PC-9 (cell line): Measurements from ENCODE around the gene CALY. TPM values are rescaled to one million over a fixed set of nuclear protein-coding genes. Genes with fewer than 3 reads are reported as not detected.
A peak's percentile ranks its signal among the peaks of the same experiment; 100 is the strongest.

Experiments used
- BruUV-seq: library from RNA; stranded (reverse); fragments of 400-500 nt; replicated peaks from 2 replicates; lab custom pipeline; 2021; lab: Mats Ljungman, UMichigan
- CTCF ChIA-PET: fragments of 300-600 bp; sonication (Branson Sonifier 250); formaldehyde crosslinking; loops from one replicate; lab custom pipeline; 2022; ENCODE audit warnings: antibody characterized with exemption; lab: Charles Lee
- POLR2A ChIA-PET: fragments of 300-600 bp; sonication (Branson Sonifier 250); formaldehyde crosslinking; loops from one replicate; lab custom pipeline; 2022; ENCODE audit warnings: antibody characterized with exemption; ENCODE audit not compliant: unreplicated experiment; lab: Charles Lee
- DNase-seq, 2 experiments: peaks; one replicate each; pipeline versions ENCODE4 v3.0.0 to v3.0.0-alpha.2; 2015 to 2022; ENCODE audit warnings: mixed read lengths in 1 of 2
- H2AFZ ChIP-seq: fragments of 200-600 bp; sonication (generic); 2 replicates; pipeline ENCODE4 v1.8.1; 2017; ENCODE audit warnings: antibody characterized with exemption
- H3F3A ChIP-seq: fragments of 200-600 bp; sonication (generic); 2 replicates; pipeline ENCODE4 v1.8.1; 2017; ENCODE audit warnings: antibody characterized with exemption, mild to moderate bottlenecking, low read depth; ENCODE audit not compliant: insufficient read depth
- H3K27ac ChIP-seq: fragments of 200-600 bp; sonication (generic); 2 replicates; pipeline ENCODE4 v1.6.1; 2016; ENCODE audit warnings: mixed run types
- H3K27me3 ChIP-seq: fragments of 200-600 bp; sonication (generic); 2 replicates; pipeline ENCODE4 v1.6.1; 2016; ENCODE audit warnings: low read depth, mixed run types; ENCODE audit not compliant: insufficient read depth
- H3K36me3 ChIP-seq: fragments of 200-600 bp; sonication (generic); 2 replicates; pipeline ENCODE4 v1.6.1; 2016; ENCODE audit warnings: low read depth, mixed run types
- H3K4me1 ChIP-seq: fragments of 200-600 bp; sonication (generic); replicated peaks from 2 replicates; pipeline ENCODE4 v1.6.1; 2016; ENCODE audit warnings: mixed run types; ENCODE audit not compliant: insufficient read depth
- H3K4me2 ChIP-seq: fragments of 200-600 bp; sonication (generic); 2 replicates; pipeline ENCODE4 v1.6.1; 2017; ENCODE audit warnings: mixed run types
- H3K4me3 ChIP-seq: fragments of 200-600 bp; sonication (generic); 2 replicates; pipeline ENCODE4 v1.6.1; 2016; ENCODE audit warnings: mixed run types
- H3K79me2 ChIP-seq: fragments of 200-600 bp; sonication (generic); 2 replicates; pipeline ENCODE4 v1.6.1; 2017; ENCODE audit warnings: low read depth, mixed run types
- H3K9me2 ChIP-seq: fragments of 200-600 bp; sonication (generic); 2 replicates; pipeline ENCODE4 v1.8.1; 2017; ENCODE audit warnings: mild to moderate bottlenecking; ENCODE audit not compliant: insufficient read depth
- H3K9me3 ChIP-seq: fragments of 200-600 bp; sonication (generic); 2 replicates; pipeline ENCODE4 v1.8.1; 2016; ENCODE audit warnings: low read depth; ENCODE audit not compliant: insufficient read depth
- H4K20me1 ChIP-seq: fragments of 200-600 bp; sonication (generic); 2 replicates; pipeline ENCODE4 v1.8.1; 2017; ENCODE audit not compliant: insufficient read depth
- CTCF ChIP-seq: fragments of 200-600 bp; sonication (generic); conservative IDR thresholded peaks from 2 replicates; pipeline ENCODE4 v1.6.1; 2017; ENCODE audit warnings: mixed run types, antibody characterized with exemption, mild to moderate bottlenecking, moderate library complexity
- EZH2 ChIP-seq: fragments of 200-600 bp; sonication (generic); IDR thresholded peaks from 2 replicates; pipeline ENCODE4 v1.8.0; 2017; ENCODE audit warnings: antibody characterized with exemption, low read depth
- intact Hi-C: fragments of 100-400 bp; cut with micrococcal nuclease; formaldehyde crosslinking; loops from one replicate; pipeline ENCODE4 v1.10.0; 2022; ENCODE audit not compliant: unreplicated experiment
- total RNA-seq: library from RNA; stranded (reverse); gene quantifications from 2 replicates; pipeline ENCODE4 v1.2.3, GENCODE V29; 2021

The CALY gene
- total RNA-seq, 1 experiment from 2014 or later, result not detected

GRCh38 chr10:133310399-133310755, 26.3 kb downstream of the CALY start:
- H3K36me3 ChIP-seq, result no peaks in the 10 kb centered on the region
- no peak for TF ChIP-seq EZH2
- no peak for TF ChIP-seq CTCF
- intact Hi-C loops, result no loop called here
- no peak overlapping the region for H2AFZ ChIP-seq
- peaks cover 8% of the 10 kb centered on the region for H4K20me1 ChIP-seq
- peaks cover 30% of the 10 kb centered on the region for H3K79me2 ChIP-seq
- H3K27me3 ChIP-seq, result no peaks in the 10 kb centered on the region
- H3K27ac ChIP-seq, result no peak overlapping the region
- BruUV-seq, result no TSS peak
- no peak overlapping the region for H3K4me3 ChIP-seq
- peaks cover 11% of the 10 kb centered on the region for H3K4me1 ChIP-seq
- ChIA-PET POLR2A (no interaction called here), CTCF (no interaction called here)
- H3K9me3 ChIP-seq, result no peaks in the 10 kb centered on the region
- DNase-seq, result no peak
- no peak overlapping the region for H3K4me2 ChIP-seq
- no peaks in the 10 kb centered on the region for H3F3A ChIP-seq
- H3K9me2 ChIP-seq, result no peaks in the 10 kb centered on the region

- ChIA-PET POLR2A (no interaction called here), CTCF (interaction anchor here (0.6 kb wide), 1 partner anchor 471 kb away, joined by 3 read pairs; no protein-coding TSS in a partner anchor)
- BruUV-seq, result TSS peak; percentile 43
- intact Hi-C loops, result loop anchor here (2.0 to 10.0 kb wide), 2 partner anchors 53 to 165 kb away; no protein-coding TSS in a partner anchor
- Histone ChIP-seq H3K79me2 (peaks cover 33% of the 10 kb centered on the region), H3K9me3 (no peaks in the 10 kb centered on the region), H3F3A (no peaks in the 10 kb centered on the region), H3K9me2 (no peaks in the 10 kb centered on the region), H4K20me1 (peaks cover 8% of the 10 kb centered on the region), H3K27ac (no peak overlapping the region), H3K4me1 (peaks cover 11% of the 10 kb centered on the region), H3K36me3 (no peaks in the 10 kb centered on the region), H3K4me3 (peak overlapping the region; percentile 50; the same call in 1 of the 2 replicates), H2AFZ (no peak overlapping the region), H3K27me3 (no peaks in the 10 kb centered on the region), H3K4me2 (peak overlapping the region; percentile 77)
- no peak for TF ChIP-seq EZH2
- no peak for TF ChIP-seq CTCF
- no peak for DNase-seq
Observed at GRCh38 chr10:133309720-133310398, 26.8 kb downstream of the CALY start.

- Histone ChIP-seq H4K20me1 (peaks cover 11% of the 10 kb centered on the region), H2AFZ (peak overlapping the region; percentile 80; the same call in 1 of the 2 replicates), H3K79me2 (peaks cover 36% of the 10 kb centered on the region), H3K4me2 (peak overlapping the region; percentile 81), H3K9me2 (no peaks in the 10 kb centered on the region), H3K27me3 (no peaks in the 10 kb centered on the region), H3K27ac (peak overlapping the region; percentile 65), H3F3A (no peaks in the 10 kb centered on the region), H3K36me3 (no peaks in the 10 kb centered on the region), H3K9me3 (no peaks in the 10 kb centered on the region), H3K4me1 (peaks cover 11% of the 10 kb centered on the region), H3K4me3 (peak overlapping the region; percentile 88; the same call in 1 of the 2 replicates)
- TF ChIP-seq CTCF (no peak), EZH2 (no peak)
- ChIA-PET CTCF (interaction anchor here (0.6 kb wide), 1 partner anchor 470 kb away, joined by 3 read pairs; no protein-coding TSS in a partner anchor), POLR2A (no interaction called here)
- BruUV-seq, result no TSS peak
- peak; percentile 60 to 90 for DNase-seq
- intact Hi-C loops, result loop anchor here (2.0 to 10.0 kb wide), 2 partner anchors 52 to 164 kb away; no protein-coding TSS in a partner anchor
Observed at GRCh38 chr10:133309100-133309719, 27.5 kb downstream of the CALY start.
